ENCODE data around the gene KLHL4.

KLHL4 gene

GRCh38 chrX:87516717-87517121 lies 883 bp upstream of the KLHL4 start:
- H3K4me3 ChIP-seq (ENCODE audit: low read depth, low read length) = no peak overlapping the region
- no peak overlapping the region for H3K27ac ChIP-seq
- TF ChIP-seq, protein P1, sequence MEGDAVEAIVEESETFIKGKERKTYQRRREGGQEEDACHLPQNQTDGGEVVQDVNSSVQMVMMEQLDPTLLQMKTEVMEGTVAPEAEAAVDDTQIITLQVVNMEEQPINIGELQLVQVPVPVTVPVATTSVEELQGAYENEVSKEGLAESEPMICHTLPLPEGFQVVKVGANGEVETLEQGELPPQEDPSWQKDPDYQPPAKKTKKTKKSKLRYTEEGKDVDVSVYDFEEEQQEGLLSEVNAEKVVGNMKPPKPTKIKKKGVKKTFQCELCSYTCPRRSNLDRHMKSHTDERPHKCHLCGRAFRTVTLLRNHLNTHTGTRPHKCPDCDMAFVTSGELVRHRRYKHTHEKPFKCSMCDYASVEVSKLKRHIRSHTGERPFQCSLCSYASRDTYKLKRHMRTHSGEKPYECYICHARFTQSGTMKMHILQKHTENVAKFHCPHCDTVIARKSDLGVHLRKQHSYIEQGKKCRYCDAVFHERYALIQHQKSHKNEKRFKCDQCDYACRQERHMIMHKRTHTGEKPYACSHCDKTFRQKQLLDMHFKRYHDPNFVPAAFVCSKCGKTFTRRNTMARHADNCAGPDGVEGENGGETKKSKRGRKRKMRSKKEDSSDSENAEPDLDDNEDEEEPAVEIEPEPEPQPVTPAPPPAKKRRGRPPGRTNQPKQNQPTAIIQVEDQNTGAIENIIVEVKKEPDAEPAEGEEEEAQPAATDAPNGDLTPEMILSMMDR (IDR thresholded peaks at IDR 0.05; ENCODE audit: low read depth, low read length) = no peak
- no peaks in the 10 kb centered on the region for H3K9me3 ChIP-seq (ENCODE audit: severe bottlenecking)
- peaks cover 39% of the 10 kb centered on the region for H3K27me3 ChIP-seq (ENCODE audit: insufficient read depth, low read depth, severe bottlenecking)
- H3K36me3 ChIP-seq = no peaks in the 10 kb centered on the region
- DNase-seq = no peak

- Histone ChIP-seq H3K9me3 (ENCODE audit: severe bottlenecking) (no peaks in the 10 kb centered on the region), H3K27ac (no peak overlapping the region), H3K27me3 (ENCODE audit: insufficient read depth, low read depth, severe bottlenecking) (peaks cover 39% of the 10 kb centered on the region), H3K4me3 (ENCODE audit: low read depth, low read length) (no peak overlapping the region), H3K36me3 (no peaks in the 10 kb centered on the region)
- no peak for DNase-seq
- TF ChIP-seq, protein P1 (IDR thresholded peaks at IDR 0.05; ENCODE audit: low read depth, low read length) = no peak
These were observed 902 bp downstream of the KLHL4 start for GRCh38 chrX:87518504-87518903.

DNA sequence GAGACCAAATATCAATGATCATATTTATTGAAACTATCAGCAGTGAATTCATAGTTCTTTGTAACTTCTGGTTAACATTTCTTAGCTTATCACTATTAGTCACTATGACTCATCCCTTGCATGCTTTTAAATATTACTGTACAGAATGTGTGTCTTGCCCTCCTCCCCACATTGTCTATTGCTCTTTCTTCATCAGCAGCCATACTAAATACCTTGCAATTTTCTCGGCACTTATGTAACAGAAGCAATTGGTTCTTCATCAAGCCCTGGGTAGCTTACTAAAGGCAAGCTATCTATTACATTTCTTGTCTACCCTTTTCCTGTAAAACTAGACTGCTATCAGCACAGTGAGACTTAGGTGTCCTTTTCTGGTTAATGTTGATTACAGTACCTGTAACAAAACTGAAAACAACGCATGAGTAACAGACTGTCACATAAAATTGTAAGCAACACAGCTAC lies 8.2 kb downstream of the KLHL4 start:
- Histone ChIP-seq H3K4me3 (ENCODE audit: low read depth, low read length) (no peak overlapping the region), H3K36me3 (no peaks in the 10 kb centered on the region), H3K27me3 (ENCODE audit: insufficient read depth, low read depth, severe bottlenecking) (peaks cover 19% of the 10 kb centered on the region), H3K9me3 (ENCODE audit: severe bottlenecking) (no peaks in the 10 kb centered on the region), H3K27ac (no peak overlapping the region)
- TF ChIP-seq, protein P1 (IDR thresholded peaks at IDR 0.05; ENCODE audit: low read depth, low read length) = no peak
- no peak for DNase-seq

DNA sequence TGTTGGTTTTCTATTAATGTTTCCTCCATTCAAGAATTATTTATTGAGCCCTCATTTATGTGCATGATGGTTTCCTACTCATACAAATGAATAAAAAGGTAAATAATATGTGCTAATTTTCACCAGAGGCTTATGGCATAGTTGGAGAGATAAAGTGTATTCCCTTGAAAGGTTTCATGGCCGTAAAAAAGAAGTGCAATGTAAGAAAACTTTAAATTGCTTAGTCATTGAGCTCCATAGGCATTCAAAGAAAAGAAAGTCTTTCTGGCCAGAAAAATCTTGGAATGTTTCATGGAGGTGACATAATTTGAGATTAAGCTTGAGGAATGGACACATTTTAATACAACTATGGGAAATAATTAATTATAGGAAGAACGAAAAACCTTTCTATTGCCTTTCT lies 8.7 kb downstream of the KLHL4 start:
- Histone ChIP-seq H3K27ac (no peak overlapping the region), H3K27me3 (ENCODE audit: insufficient read depth, low read depth, severe bottlenecking) (peaks cover 15% of the 10 kb centered on the region), H3K36me3 (no peaks in the 10 kb centered on the region), H3K9me3 (ENCODE audit: severe bottlenecking) (no peaks in the 10 kb centered on the region), H3K4me3 (ENCODE audit: low read depth, low read length) (no peak overlapping the region)
- DNase-seq = no peak
- TF ChIP-seq, protein P1 (IDR thresholded peaks at IDR 0.05; ENCODE audit: low read depth, low read length) = no peak

GRCh38 chrX:87528487-87528886 lies 10.9 kb downstream of the KLHL4 start:
- Histone ChIP-seq H3K4me3 (ENCODE audit: low read depth, low read length) (no peak overlapping the region), H3K27me3 (ENCODE audit: insufficient read depth, low read depth, severe bottlenecking) (peaks cover 5% of the 10 kb centered on the region), H3K36me3 (no peaks in the 10 kb centered on the region), H3K27ac (no peak overlapping the region), H3K9me3 (ENCODE audit: severe bottlenecking) (no peaks in the 10 kb centered on the region)
- TF ChIP-seq, protein P1 (IDR thresholded peaks at IDR 0.05; ENCODE audit: low read depth, low read length) = no peak
- no peak for DNase-seq

GRCh38 chrX:87571964-87572363 lies 54.4 kb downstream of the KLHL4 start:
- no peak for DNase-seq
- H3K36me3 ChIP-seq = no peaks in the 10 kb centered on the region
- H3K4me3 ChIP-seq (ENCODE audit: low read depth, low read length) = no peak overlapping the region
- no peaks in the 10 kb centered on the region for H3K9me3 ChIP-seq (ENCODE audit: severe bottlenecking)
- no peak overlapping the region for H3K27ac ChIP-seq
- TF ChIP-seq, protein P1 (IDR thresholded peaks at IDR 0.05; ENCODE audit: low read depth, low read length) = no peak
- H3K27me3 ChIP-seq (ENCODE audit: insufficient read depth, low read depth, severe bottlenecking) = peaks cover 24% of the 10 kb centered on the region

Measured in WERI-Rb-1 (cell line).